HG03442 (cell line): ENCODE results near the gene SLC22A2.
A peak's percentile ranks its signal among the peaks of the same experiment; 100 is the strongest.
"Not testable (repeated sequence)": the region's sequence is repeated elsewhere in the genome, so short reads cannot be mapped to it uniquely, and the experiment has no call there.

Source experiments
- ATAC-seq: cut with Tn5 transposase; IDR thresholded peaks from one replicate; pipeline ENCODE4 v1.9.1; 2021; ENCODE audit warnings: mild to moderate bottlenecking, moderate library complexity; ENCODE audit not compliant: unreplicated experiment

SLC22A2 gene

DNA sequence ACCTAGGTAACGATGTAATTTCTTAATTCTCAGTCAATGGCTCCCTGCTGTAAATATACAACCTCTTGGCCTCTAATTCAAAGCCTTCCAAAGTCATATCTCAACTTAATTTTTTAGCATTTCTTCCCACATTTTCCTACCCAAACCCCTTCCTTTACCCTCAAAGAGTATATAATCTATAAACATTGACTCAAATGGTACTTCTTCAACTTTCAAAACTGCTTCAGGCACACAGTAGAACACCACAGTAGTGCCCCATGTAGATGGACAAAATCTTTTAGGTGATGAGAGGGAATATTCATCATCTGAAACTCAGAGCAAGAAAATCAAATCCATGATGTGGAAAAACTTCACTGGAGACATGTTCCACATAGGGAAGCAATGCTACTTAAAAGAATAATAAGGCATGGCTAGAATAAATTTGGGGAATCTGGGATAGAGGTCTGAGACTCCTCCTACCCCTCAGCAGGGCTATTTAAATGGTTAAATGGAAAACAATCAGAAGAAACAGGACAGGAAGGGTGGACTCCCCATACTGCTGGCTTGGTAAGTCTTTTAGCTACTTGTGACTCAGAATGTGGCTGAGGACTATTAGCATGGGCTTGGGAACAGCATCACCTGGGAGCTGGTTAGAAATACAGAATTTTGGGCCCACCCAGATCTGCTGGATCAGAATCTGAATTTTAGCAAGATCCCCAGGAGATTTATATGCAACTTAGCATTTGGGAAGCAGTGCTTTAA, 6.4 kb downstream of the SLC22A2 start:
- ATAC-seq, result no peak

DNA sequence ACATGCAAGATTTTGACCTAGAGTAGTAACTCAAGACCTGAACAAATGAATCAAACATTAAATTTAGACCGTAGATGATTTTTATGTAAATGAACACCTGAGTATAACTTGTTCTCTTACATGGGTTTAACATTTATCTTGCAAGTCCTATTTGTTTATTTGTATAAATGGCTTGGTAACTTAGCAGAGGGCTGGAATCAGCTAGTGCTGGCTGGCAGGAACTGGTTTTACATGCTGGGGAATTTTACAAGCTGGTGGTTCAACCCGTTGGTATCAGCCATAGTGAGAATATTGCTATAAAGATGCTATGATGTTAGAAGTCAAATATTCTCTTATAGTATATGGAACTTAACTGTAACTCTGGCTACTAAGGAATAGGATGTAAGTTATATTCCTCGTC, 8.9 kb downstream of the SLC22A2 start:
- ATAC-seq, result no peak

DNA sequence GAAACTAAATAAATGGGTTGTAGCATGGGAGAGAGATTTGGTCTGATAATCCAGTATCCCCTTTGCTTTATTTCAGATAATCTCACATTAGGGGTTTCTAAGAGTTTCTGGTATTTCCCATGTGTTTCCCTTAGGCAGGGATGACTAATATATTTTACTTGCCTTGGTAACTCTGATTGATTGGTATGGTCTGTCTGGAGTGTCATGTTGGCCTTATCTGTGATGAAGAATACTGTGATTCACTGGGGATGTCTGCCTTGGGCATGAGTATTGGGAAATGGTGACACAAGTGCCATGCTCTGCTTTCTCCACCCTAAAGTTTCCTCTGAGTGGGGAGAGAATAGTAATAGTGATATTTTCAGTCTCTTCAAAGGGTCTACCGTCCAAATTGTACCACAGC, 10.1 kb downstream of the SLC22A2 start:
- ATAC-seq, result no peak

DNA sequence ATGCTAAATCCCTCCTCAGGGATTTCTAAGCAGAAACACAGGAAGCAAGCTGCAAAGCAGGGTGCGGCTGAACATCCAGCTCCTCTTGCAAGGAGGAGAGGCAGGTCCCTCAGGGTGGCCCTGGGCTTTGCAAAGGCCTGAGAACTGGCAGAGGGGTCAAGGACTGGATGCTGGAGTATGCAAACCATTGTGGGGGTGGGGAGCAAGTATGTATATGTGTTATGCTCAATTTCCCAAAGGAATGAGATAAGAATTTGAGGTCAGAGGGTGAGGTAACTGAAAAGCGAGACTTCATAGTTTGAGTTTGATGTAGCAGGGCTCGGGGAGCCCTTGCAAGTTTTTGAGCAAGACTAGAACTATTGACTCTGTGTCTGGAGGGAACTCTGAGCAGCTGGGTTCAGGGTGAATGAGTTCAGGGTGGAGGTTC, 11.2 kb downstream of the SLC22A2 start:
- ATAC-seq, result no peak

DNA sequence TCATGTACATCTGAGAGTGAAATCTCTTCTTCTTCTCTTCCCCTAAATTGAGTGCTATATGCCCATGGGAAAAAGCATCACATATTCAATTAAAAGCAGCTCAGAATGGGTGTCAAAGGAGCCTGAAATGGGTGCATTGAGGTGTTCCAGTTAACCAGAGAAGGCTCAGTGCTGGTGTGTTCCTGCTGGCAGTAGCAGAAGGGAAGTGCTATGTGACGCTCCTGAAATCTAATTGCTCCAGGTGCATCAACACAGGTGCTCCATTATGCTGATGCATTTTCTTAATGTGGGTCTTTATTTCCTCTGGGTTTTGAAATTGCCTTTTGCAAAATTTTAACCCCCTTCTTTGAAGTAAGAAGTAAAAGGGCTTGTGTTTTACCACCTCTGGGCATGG, 17.9 kb downstream of the SLC22A2 start:
- no peak for ATAC-seq

DNA sequence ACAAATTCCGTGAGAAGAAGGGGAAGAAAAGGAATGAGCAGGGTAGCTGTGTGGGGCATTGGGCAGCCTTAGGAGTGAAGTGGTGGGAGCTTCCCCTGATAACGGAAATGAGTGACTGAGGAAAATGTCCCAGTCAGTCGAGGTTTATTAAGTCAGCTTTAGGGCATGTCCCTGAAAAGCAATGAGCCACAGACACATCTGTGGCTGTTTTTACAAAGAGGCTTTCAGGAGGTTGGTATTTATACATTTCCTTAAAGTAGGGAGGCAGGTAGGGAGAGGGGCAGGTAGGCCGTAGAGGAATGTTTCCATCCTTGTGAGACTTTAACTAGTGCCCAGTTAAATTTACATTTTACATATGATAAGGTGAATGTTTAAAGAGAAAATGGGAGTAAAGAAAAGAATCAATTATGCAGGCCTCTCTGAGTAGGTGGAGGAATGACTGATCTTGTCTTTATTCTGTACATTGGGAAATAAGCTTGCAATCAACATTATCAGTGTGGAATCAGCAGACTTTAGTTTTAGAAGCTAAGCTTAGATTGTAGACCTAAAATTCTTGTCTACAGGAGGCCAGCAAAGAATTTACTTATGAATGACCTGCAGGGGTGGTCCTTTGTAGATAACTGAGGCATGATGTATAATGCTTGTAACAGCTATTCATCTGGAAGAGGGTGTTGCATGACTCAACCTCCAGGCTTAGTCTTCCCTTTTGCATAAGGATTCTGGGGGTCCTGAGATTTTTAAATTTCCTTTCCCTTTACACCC, 18.5 kb downstream of the SLC22A2 start:
- no peak for ATAC-seq

DNA sequence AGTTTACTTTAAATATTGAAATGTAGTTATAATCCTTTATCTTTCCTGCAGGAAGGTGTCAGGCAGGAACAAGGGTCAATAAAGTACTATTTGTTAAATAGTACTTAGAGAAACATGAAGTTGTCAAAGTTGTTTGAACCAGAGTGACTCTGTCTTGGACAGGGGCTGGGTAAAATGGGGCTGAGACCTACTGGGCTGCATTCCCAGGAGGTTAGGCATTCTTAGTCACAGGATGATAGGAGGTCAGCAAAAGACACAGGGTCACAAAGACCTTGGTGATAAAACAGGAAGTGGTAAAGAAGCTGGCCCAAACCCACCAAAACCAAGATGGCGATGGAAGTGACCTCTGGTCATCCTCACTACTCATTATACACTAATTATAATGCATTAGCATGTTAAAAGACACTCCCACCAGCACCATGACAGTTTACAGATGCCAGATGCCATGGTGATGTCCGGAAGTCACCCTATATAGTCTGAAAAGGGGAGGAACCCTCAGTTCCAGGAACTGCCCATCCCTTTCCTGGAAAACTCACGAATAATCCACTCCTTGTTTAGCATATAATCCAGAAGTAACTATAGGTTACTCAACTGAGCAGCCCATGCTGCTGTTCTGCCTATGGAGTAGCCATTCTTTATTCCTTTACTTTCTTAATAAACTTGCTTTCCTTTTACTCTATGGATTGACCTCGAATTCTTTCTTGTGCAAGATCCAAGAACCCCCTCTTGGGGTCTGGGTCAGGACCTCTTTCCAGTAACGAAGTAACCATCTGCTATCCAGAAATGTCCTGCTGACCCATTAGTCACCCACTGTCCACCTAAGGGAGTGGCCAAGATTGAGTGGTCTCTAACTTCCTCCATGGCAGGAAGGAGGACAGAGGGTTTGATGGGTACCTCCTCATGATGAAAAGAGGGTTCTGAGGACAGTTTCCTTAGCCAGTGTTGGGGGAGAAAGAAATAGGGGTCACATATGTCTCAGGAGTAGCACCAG, 19.6 kb downstream of the SLC22A2 start:
- ATAC-seq, result no peak

DNA sequence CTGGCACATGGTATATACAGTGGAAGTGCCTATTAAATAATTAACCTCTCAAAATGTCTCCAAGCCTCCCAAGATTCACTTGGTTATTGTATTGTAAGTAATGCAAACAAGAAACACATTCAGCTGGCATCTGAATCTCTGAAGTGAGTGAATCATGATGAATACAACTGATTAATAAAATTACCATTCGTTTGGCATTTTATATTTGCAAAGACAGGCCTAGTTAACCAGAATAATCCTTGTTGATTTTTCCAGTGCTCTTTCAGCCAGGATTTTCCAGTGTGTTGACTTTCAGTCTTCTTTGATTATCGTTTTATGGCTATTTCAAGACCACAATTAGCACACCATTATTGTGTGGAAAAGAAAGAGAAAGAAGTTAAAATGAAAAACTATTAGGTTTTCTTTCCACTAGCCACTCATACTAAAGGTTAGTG, 20.3 kb downstream of the SLC22A2 start:
- no peak for ATAC-seq

DNA sequence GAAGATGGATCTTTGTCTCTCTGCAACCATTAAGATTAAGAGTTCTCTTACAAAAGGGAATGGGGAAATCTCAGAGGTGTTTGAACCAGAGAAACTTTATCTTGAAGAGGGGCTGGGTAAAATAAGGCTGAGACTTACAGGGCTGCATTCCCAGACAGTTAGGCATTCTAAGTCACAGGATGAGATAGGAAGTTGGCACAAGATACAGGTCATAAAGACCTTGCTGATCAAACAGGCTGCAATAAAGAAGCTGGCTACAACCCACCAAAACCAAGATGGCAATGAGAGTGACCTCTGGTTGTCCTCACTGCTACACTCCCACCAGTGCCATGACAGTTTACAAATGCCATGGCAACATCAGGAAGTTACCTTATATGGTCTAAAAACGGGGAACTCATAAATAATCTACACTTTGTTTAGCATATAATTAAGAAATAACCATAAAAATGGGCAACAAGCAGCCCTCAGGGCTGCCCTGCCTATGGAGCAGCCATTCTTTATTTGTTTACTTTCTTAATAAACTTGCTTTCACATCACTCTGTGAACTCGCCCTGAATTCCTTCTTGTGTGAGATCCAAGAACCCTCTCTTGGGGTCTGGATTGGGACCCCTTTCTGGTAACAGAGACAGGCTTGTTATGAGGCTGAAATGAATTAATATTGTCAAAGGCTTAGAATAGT, 20.9 kb downstream of the SLC22A2 start:
- not testable (repeated sequence) for ATAC-seq

DNA sequence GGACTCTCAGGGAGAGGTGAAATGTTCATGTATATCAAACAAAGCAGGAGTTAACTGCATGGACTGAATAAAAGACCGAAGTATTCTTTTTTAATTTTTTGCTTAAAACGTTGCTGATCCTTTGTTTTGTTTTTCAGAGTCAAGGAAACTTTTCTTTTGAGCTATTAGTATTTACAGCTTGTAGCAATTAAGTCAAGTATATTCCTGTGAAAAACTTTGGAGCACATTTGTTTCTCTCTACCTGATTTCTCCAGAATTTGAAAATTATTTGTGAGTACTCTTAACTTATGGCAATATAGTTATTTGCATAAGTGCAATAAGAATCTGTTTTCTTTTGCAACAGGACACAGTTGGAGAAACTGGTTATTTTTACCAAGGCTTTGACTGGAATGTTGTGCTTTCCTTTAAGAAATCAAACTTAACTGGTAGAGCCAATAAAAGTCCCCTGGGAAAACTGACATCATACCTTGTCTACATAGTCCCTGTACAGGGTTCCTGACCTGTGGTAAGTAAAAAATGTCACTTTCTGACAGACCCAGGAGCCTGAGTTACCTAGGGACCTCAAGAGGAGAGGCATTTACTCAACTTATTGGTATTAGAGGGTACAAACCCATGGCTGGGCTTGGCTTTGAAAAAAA, 22.3 kb downstream of the SLC22A2 start:
- not testable (repeated sequence) for ATAC-seq

DNA sequence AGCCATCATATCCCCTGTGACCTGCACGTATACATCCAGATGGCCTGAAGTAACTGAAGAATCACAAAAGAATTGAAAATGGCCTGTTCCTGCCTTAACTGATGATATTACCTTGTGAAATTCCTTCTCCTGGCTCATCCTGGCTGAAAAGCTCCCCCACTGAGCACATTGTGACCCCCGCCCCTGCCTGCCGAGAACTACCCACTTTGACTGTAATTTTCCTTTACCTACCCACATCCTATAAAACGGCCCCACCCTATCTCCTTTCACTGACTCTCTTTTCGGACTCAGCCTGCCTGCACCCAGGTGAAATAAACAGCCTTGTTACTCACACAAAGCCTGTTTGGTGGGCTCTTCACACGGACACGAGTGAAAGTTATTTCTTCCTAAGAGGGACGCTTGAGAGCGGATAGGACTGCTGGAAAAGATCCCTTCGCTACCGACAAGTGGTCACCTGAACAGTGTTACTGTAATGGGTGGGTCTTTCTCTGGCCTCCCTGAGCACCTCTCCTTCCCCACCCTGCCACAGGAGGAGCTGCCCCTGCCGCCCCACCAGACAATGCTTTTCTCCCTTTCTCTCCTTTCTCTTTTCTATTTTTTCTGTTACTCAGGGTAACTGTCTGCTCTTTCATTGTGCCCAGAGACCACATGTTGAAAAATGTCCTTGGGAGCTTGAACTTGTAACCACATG, 24.5 kb downstream of the SLC22A2 start:
- not testable (repeated sequence) for ATAC-seq

DNA sequence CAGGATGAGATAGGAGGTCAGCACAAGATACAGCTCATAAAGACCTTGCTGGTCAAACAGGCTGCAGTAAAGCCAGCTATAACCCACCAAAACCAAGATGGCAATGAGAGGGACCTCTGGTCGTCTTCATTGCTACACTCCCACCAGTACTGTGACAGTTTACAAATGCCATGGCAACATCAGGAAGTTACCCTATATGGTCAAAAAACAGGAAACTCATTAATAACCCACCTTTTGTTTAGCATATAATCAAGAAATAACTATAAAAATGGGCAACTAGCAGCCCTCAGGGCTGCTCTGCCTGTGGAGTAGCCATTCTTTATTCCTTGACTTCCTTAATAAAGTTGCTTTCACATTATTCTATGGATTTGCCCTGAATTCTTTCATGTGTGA, 30.9 kb downstream of the SLC22A2 start:
- no peak for ATAC-seq

DNA sequence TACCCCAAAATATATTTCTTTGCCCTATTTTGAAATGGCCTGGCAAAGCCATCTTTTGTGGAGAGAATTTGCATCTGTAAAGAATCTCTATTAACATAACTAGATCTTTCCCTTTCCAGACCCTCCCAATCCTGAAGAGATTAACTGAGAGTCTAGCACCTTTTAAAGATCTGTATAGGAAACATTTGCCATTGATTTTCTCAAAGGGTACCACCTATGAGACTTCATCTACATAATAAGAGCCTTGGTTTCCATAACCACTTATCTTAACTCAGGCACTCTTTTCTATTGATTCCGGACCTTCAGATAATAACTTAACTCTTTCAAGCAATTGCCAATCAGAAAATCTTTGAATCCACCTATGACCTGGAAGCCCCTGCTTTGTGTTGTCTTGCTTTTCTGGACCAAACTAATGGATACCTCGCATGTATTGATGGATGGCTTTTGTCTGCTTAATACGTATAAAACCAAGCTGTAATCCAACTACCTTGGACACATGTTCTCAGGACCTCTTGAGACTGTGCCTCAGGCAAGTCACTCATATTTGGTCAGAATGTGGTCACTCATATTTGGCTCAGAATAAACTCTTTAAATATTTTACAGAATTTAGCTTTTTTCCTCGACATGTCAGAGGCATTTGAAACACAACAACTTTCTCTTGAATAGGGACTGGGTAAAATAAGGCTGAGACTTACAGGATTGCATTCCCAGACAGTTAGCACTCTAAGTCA, 31.4 kb downstream of the SLC22A2 start:
- ATAC-seq, result no peak

DNA sequence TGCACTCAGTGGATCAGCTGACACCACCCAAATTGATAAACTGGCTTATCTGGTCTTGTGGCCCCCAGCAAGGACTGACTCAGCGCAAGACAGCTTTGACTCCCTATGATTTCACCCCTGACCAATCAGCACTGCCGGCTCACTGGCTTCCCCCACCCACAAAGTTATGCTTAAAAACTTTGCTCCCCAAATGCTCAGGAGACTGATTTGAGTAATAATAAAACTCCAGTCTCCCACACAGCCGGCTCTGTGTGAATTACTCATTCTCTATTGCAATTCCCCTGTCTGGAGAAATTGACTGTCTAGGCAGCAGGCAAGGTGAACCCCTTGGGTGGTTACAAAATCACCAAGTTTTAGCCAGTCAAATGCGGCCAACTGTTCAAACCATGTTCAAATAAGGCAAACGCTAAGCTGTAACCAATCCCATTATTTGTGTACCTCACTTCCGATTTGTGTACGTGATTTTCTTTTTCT, 32.5 kb downstream of the SLC22A2 start:
- peak; percentile 77 for ATAC-seq

DNA sequence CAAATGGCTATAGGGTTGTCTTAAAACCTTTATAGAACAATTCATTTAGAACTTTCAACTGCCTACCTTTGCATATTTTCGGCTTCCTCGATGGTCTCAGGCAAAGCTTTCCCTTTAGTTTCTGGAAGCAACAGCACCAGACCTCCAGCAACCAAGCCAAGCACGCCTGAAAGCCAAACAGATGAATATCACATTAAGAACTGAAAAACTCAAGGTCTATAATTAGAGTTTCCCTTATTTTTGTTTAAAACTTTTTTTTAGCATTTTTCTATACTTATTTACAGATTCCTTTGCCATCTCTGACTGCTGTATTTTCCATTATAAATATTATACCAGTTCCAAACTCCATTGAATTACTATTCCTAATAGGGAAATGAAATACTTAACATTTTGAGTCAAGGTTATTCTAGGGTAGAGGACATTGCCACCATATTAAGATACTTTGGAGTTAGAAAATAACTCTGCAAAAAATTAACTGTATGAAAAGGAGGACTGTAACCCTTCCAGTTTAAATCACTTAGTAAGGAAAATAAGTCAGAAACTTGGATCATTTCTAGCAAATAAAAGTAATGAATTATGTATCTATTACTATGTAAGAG, 33.9 kb downstream of the SLC22A2 start:
- no peak for ATAC-seq

DNA sequence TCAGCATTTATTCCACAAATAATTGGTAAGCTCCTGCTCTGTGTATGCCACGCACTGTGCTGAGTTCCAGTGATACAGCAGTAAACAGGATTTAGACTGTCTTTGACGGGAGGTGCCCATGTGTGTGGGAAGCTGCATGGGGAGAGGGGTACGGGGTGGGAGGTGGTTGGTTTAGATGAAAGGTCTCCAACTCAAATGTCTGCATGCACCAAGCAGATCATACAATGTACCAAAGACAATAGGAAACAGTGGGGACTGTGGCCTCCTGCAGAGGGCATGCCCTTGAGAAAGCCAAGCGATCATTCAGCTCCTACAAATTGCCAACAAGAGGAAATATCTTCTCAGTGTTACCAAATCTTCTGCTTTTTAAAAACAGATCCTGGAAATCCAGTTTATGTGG, 36.1 kb downstream of the SLC22A2 start:
- no peak for ATAC-seq

DNA sequence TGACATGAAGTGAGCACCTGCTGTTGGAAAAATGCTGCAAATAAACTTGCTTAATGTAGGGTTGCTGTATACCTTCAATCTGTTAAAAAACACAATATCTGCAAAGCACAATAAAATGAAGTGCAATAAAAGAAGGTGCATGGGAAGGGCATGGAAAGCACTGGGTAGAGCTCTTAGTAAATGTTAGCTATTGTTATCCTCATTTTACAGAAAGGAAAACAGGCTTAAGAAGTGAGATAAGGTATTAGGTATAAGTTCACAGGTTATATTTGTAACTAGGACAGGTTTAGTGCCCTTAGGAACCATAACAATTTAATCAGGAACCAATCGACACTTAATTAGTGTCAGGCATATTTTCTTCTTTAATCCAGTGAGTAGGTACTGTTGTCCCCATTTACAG, 36.7 kb downstream of the SLC22A2 start:
- ATAC-seq, result no peak

DNA sequence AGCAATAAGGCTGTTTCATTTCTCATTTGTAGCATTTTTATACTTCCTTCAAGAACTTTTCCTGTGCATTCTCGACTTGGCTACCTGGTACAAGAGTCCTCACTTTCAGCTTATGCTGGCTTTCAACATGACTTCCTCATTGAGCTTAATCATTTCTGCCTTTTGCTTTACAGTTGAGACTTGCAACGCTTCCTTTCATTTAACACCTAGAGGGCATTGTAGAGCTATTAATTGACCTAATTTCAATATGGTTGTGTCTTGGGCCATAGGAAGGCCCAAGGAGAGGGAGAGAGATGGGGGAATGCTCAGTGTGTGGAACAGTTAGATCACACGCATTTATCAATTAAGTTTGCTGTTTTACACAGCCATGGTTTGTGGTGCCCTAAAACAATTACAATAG, 37.2 kb downstream of the SLC22A2 start:
- no peak for ATAC-seq
